ENCODE data around the gene CDH22.

CDH22 gene

GRCh38 chr20:46226602-46227001 lies 81.7 kb downstream of the CDH22 start:
- TF ChIP-seq CREB1 (IDR thresholded peaks at IDR 0.05; ENCODE audit: low read depth), result no peak
- TF ChIP-seq MAX (IDR thresholded peaks at IDR 0.05), result no peak
- TF ChIP-seq RAD21 (IDR thresholded peaks at IDR 0.05; ENCODE audit: low read depth), result no peak

- TF ChIP-seq EGR1 (IDR thresholded peaks at IDR 0.05) (no peak), USF1 (IDR thresholded peaks at IDR 0.05) (no peak), TCF12 (IDR thresholded peaks at IDR 0.05; ENCODE audit: low read depth) (no peak), CREB1 (IDR thresholded peaks at IDR 0.05; ENCODE audit: low read depth) (no peak), TAF1 (IDR thresholded peaks at IDR 0.05; ENCODE audit: low read depth) (no peak), FOXM1 (IDR thresholded peaks at IDR 0.05; ENCODE audit: borderline replicate concordance, low read depth) (no peak), RAD21 (IDR thresholded peaks at IDR 0.05; ENCODE audit: low read depth) (no peak), EP300 (IDR thresholded peaks at IDR 0.05; ENCODE audit: borderline replicate concordance) (no peak), YY1 (IDR thresholded peaks at IDR 0.05; ENCODE audit: low read depth) (no peak), TEAD4 (IDR thresholded peaks at IDR 0.05) (no peak)
Observed at GRCh38 chr20:46222521-46223007, 85.7 kb downstream of the CDH22 start.

GRCh38 chr20:46221256-46221833 lies 87.0 kb downstream of the CDH22 start:
- TF ChIP-seq YY1 (IDR thresholded peaks at IDR 0.05; ENCODE audit: low read depth), result no peak
- no peak for TF ChIP-seq CREB1 (IDR thresholded peaks at IDR 0.05; ENCODE audit: low read depth)
- no peak for TF ChIP-seq FOXM1 (IDR thresholded peaks at IDR 0.05; ENCODE audit: borderline replicate concordance, low read depth)
- no peak for TF ChIP-seq EP300 (IDR thresholded peaks at IDR 0.05; ENCODE audit: borderline replicate concordance)
- TF ChIP-seq MAX (IDR thresholded peaks at IDR 0.05), result no peak
- TF ChIP-seq TAF1 (IDR thresholded peaks at IDR 0.05; ENCODE audit: low read depth), result no peak
- no peak for TF ChIP-seq TEAD4 (IDR thresholded peaks at IDR 0.05)
- no peak for TF ChIP-seq USF1 (IDR thresholded peaks at IDR 0.05)
- no peak for TF ChIP-seq RAD21 (IDR thresholded peaks at IDR 0.05; ENCODE audit: low read depth)
- no peak for TF ChIP-seq NFIC (IDR thresholded peaks at IDR 0.05)
- no peak for TF ChIP-seq CEBPB (IDR thresholded peaks at IDR 0.05)
- no peak for TF ChIP-seq REST (IDR thresholded peaks at IDR 0.05; ENCODE audit: low read depth)
- TF ChIP-seq TCF12 (IDR thresholded peaks at IDR 0.05; ENCODE audit: low read depth), result no peak
- no peak for TF ChIP-seq EGR1 (IDR thresholded peaks at IDR 0.05)
- no peak for TF ChIP-seq ZBTB7A (IDR thresholded peaks at IDR 0.05; ENCODE audit: low read depth)

- no peak for TF ChIP-seq USF1 (IDR thresholded peaks at IDR 0.05)
- no peak for TF ChIP-seq TAF1 (IDR thresholded peaks at IDR 0.05; ENCODE audit: low read depth)
- no peak for TF ChIP-seq CREB1 (IDR thresholded peaks at IDR 0.05; ENCODE audit: low read depth)
- TF ChIP-seq FOXM1 (IDR thresholded peaks at IDR 0.05; ENCODE audit: borderline replicate concordance, low read depth), result no peak
- no peak for TF ChIP-seq MAX (IDR thresholded peaks at IDR 0.05)
- TF ChIP-seq TEAD4 (IDR thresholded peaks at IDR 0.05), result no peak
- TF ChIP-seq TCF12 (IDR thresholded peaks at IDR 0.05; ENCODE audit: low read depth), result no peak
Observed at GRCh38 chr20:46220455-46221207, 87.7 kb downstream of the CDH22 start.

GRCh38 chr20:46219920-46220319 lies 88.4 kb downstream of the CDH22 start:
- TF ChIP-seq EGR1 (IDR thresholded peaks at IDR 0.05), result no peak
- no peak for TF ChIP-seq TCF12 (IDR thresholded peaks at IDR 0.05; ENCODE audit: low read depth)
- no peak for TF ChIP-seq EP300 (IDR thresholded peaks at IDR 0.05; ENCODE audit: borderline replicate concordance)
- no peak for TF ChIP-seq FOXM1 (IDR thresholded peaks at IDR 0.05; ENCODE audit: borderline replicate concordance, low read depth)
- no peak for TF ChIP-seq NFIC (IDR thresholded peaks at IDR 0.05)
- no peak for TF ChIP-seq YY1 (IDR thresholded peaks at IDR 0.05; ENCODE audit: low read depth)
- no peak for TF ChIP-seq RAD21 (IDR thresholded peaks at IDR 0.05; ENCODE audit: low read depth)
- TF ChIP-seq USF1 (IDR thresholded peaks at IDR 0.05), result no peak
- TF ChIP-seq CREB1 (IDR thresholded peaks at IDR 0.05; ENCODE audit: low read depth), result no peak
- no peak for TF ChIP-seq TAF1 (IDR thresholded peaks at IDR 0.05; ENCODE audit: low read depth)
- TF ChIP-seq CEBPB (IDR thresholded peaks at IDR 0.05), result no peak
- no peak for TF ChIP-seq REST (IDR thresholded peaks at IDR 0.05; ENCODE audit: low read depth)
- TF ChIP-seq TEAD4 (IDR thresholded peaks at IDR 0.05), result no peak
- no peak for TF ChIP-seq MAX (IDR thresholded peaks at IDR 0.05)
- no peak for TF ChIP-seq ZBTB7A (IDR thresholded peaks at IDR 0.05; ENCODE audit: low read depth)
